GM19238 (cell line): Measurements from ENCODE around the gene ERP44.
"Not testable (repeated sequence)": the region's sequence is repeated elsewhere in the genome, so short reads cannot be mapped to it uniquely, and the experiment has no call there.

Experiments used
- DNase-seq: peaks from one replicate; pipeline ENCODE4 v3.0.0; 2011; ENCODE audit warnings: low spot score; ENCODE audit not compliant: insufficient read length

ERP44 gene

DNA sequence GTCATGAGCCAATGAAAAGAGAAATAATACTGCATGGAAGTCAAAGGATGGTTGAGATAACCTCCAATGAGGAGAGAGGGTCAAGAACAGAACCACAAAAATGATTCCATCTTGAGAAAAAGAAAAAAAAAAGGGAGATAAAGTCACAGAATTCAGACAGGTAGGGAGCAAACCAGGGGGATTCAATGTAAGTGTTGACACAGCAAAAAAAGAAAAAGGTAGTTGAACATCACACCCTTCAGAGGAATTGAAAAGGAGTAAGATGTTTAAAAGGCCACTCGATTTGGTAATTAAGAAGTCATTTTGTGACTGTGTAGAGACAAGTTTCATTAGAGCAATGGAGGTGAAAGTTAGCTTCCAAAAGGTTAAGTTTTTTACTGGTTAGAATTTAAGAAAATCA lies 79.3 kb downstream of the ERP44 start:
- no peak for DNase-seq

DNA sequence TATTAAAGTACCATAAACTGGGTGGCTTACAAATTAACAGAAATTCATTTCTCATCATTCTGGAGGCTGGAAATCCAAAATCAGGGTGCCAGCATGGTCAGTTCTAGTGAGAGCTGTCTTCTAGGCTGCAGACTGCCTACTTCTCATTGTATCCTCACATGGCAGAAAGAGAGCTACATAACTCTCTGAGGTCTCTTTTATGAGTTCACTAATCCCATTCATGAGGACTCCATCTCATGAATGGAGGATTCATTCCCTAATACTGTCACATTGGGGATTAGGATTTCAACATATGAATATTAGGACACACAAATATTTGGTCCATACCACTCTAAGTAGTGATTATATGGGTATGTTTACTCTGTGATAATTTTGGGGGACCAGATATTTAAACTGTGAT lies 84.0 kb downstream of the ERP44 start:
- DNase-seq = no peak

DNA sequence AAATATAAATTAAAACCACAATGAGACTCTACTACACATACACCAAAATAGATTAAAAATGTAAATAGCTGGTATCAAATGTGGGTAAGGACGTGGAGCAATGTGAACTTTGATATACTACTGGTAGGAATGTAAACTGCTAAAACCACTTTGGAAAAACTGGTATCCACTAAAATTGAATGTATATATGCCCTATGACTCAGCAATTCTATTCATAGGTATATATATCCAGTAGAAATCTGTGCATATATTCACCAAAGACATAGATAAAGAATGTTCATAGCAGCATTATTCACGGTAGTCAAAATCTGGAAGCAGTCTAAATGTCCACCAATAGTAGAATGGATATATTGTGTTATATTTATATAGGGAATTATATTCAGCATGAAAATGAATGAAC lies 85.2 kb downstream of the ERP44 start:
- DNase-seq = no peak

DNA sequence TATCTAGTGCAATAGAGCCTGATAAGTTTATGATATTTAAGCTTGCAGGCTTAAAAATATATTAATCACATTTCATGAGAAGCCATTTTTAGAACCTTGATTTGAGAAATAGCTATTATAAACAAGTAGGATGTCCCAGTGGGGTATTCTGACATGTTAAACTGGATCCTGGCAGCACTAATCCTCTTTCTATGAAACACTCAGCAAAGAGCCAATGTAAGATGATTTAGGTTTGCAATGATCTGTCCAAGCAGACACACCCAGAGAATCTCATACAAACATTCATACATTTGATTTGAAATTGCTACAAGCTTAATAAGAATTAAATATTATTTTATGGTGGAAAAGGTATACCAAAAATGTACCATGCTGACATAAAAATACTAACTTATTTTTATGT lies 86.5 kb downstream of the ERP44 start:
- DNase-seq = no peak

DNA sequence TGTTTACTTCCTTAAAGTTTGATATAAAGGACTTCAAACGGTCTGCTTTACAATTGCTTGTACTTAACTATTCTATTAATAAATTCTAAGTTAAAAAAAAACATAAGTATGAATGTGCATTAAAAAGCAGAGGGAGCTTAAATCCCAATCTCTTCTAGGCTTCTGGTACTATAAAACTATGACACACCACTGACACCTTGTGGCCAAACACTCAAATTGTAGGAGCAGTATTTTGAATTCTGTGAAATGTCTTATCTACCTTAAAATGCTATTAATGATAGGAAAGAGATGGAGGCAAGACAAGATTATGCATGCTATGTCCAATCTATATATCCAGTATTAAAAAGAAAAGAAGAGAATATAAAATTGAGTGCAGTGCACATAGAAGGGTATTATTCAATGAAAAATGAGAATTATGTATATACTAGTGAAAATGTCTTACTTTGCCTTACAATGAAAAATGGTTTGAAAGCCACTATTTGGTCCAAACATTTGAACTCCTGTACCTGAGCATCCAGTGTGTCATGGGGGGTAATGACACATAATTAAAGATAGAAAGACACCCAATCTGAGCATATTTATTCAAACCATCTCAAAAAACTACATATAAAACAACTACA lies 87.6 kb downstream of the ERP44 start:
- peak; percentile 6 for DNase-seq

DNA sequence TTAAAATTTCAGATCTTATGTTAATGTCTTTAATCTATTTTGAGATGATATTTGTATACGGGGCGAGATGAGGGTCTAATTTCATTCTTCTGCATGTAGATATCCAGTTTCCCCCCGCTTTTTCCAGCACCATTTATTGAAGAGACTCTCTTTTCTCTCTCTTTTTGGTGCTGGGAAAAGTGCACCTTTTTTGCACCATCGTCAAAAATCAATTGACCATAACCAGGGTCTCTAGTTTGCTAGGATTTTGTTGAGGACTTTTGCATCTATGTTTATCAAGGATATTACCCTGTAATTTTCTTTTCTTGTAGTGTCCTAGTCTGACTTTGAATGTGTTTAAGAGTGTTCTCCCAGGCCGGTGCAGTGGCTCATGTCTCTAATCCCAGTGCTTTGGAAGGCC lies 99.0 kb downstream of the ERP44 start:
- no peak for DNase-seq

DNA sequence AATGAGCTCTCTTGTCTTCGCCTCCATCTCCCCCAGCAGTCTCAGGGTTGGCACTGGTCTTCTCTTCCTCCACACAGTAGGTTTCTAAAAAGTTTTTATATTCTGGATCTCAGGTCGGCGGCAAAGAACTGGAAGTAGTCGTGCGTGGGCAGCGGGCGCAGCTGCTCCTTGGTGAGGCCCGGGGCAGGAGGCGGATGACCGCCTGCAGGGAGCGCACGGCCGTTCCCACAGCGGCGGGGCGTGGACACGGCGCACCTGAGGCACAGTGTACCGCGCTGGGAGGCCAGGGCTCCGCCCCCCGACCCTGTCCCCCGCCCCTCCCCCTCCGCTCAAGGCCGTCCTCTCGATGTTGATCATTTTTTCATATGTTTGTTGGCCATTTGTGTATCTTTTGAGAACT lies 99.9 kb downstream of the ERP44 start:
- DNase-seq = no peak

DNA sequence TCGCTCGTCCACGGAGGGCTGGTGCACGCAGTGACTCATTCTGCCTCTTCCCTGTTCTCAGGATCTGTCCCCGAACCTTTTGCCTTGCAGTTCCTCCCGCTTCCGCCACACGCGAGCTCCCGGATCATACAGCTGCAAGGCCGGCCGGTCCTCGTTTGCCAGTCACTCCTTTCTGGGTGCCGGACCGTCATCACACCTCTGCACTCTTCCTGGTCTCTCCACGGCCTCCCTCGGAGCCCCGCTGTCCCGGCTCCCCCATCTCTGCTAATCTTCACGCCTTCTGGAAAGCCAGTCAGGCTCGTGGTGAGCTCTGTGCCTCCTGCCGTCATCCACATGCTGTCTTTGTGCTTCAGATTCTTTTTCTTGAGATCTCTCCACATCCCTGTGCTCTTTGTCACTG lies 100.5 kb downstream of the ERP44 start:
- no peak for DNase-seq

DNA sequence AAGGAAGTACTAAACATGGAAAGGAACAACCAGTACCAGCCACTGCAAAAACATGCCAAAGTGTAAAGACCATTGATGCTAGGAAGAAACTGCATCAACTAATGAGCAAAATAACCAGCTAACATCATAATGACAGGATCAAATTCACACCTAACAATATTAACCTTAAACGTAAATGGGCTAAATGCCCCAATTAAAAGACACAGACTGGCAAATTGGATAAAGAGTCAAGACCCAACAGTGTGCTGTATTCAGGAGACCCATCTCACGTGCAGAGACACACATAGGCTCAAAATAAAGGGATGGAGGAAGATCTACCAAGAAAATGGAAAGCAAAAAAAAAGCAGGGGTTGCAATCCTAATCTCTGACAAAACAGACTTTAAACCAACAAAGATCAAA lies 108.3 kb downstream of the ERP44 start:
- DNase-seq = not testable (repeated sequence)

DNA sequence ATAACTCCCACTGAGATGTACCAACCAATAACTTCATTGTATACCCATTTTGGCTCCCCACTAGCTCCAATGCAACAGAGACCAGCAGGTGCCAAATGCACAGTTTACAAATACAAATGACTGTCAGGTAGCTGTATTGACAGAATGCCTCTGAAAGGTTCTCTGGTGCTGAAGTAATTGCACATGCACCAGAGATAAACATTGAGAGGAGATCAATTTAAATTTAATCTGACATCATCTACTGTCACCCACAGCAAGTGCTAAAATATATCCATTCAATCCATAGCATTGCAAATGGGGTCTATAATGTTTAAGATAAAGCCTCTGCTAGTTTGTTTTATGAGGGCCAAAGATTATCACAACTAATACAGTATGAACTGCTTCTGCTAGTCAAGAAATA lies 112.2 kb downstream of the ERP44 start:
- DNase-seq = no peak

DNA sequence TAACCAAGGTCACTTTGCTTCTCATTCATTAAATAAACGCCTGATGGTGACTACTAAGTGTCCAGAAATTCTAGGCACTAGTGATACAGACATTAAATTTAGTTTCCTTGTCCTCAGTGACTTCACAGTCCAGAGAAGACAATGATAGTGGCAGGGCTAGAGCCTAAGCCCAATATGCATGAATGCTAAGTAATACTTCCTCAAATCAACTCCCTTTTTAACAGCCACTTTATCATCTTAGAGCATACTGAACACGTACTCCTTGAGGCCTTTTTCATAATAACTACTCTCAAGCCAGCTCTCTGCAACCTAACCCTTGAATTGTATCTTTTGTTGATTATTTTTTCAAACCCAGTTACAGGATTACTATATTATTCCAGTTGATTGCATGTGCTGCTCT lies 118.2 kb downstream of the ERP44 start:
- no peak for DNase-seq

DNA sequence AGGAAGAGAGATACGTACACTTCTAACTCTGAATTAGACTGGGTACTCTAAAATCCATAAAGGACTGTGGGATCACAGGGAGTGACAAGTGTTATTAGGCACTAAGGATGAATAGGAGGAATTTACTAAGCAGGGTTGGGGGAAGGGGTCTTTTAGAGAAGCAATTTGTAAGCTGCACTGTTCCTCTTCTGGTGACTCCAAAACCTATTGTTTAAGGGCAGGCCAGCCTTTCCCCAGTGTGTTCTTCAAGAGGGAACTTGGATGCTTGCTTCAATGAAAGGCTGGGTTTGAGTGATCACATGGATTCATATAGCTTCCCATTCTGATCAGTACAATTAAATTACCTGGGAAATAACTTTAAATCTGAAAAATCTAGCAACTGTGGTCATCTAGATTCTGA lies 120.6 kb downstream of the ERP44 start:
- no peak for DNase-seq

DNA sequence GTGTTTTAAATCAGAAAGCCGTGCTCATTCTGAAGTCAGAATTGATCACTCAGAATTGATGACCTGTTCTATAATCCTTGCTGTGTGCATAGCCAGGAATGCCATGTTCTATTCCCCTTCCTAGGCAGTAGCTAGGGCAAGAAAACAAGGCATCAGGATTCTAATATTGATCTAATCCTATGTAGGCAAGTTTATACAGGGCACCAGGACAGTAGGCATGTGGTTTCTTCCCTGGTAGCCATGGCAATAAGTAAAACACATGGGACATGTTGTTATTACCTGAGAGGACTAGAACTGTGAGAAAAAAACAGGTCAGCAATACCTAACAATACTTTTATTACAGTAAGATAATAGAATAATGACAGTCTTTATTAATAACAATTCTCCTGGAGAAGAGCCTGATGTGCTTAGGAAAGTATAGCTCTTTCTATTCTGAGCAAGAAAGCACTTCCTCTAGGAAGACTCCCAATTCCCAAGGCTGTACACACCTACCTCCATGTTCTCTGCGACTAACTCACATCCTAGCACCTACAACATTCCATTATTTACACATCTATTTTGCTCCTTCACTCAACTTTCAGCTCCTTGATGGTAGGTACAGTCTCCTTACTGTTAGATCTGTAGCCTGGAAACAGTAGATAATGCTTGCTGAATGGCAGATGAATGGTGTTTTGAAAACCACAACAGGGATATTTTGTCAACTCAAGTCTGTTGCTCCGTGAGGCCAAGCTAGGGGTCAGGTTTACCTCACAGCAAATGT lies 121.6 kb downstream of the ERP44 start:
- DNase-seq = no peak

DNA sequence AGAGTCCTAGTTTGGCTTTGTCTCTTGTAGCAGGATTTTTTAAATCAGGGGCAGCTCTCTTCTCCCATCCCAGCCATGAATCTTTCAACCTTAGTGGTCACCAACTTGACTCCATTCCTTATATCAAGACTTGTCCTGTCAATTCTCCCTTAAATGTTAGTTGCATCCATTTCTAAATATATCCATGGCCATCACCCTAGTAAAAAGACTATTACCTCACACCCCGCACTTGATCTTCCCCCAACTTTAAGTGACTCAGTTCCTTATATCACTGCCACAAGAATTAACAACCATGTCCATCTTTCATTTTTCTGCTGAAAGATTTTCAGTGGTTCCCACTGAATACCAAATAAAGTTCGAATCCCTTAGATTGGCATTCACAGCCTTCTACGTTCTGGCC lies 125.3 kb downstream of the ERP44 start:
- no peak for DNase-seq

DNA sequence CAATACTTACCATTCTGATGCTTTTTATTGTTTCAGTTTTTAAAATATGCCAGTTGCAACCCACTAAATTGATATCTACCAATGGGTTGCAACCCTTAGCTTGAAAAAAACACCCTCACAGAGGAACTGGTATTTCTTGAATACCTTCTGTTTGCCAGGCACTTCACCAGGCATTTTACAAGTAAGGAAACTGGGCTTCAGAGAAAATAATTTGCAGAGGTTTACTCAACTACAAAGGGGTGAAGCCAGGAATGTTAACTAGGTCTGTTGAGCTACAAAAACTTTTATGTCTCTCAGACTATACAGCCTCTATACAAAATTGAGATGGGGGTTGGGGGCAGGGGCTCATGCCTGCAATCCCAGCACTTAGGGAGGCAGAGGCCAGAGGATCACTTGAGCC lies 127.4 kb downstream of the ERP44 start:
- DNase-seq = no peak

DNA sequence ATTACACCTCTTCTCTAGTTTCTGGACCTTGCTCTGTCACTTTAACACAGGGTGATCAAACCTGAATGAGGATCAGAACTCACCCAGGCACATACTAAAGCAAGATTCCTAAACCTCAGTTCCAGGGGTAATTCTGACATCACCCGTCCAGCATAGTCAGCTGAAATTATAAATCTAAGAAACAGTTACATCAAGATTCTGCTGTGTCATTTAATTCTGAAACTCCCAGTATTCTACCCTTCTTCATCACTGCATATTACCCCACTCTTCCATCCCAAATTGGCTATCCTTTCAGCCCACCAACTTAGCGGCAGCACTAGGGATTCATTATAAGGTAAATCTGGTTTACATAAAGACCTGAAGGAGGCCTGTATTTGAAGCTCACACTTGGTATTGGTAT lies 128.3 kb downstream of the ERP44 start:
- DNase-seq = no peak

DNA sequence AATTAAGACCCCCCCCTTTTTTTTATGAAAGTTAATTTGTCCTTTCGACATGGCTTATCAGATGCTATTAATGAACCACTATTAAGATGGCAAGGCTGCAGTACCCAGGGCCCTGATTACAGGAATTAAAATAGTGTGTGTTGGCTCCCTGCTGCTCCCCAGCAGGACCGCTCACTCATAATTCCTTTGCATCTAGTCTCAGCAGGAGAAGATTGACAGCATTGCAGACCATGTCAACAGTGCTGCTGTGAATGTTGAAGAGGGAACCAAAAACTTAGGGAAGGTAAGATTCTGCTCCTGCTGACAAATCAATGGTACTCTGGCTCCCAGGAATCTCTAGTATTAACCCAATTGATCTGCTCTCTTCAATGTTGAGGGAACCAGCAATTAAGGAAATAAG lies 131.3 kb downstream of the ERP44 start:
- DNase-seq = no peak

DNA sequence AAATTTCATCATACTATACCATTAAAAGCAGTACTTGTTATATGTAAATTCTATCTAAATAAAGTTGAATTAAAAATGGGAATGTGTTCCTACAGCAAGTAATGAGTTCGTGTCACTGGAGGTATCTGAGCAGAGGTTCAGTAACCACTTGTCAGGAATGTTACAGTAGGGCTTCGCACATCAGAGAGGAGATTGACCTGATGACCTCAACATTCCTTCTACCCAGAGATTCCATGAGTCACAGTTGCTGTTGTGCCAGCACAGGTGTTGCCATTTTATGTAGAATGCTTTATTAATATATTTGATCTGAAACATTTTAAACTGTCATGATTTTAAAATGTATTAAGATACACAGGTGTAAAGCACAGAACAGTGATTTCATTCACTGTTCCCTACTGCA lies 132.1 kb downstream of the ERP44 start:
- no peak for DNase-seq

DNA sequence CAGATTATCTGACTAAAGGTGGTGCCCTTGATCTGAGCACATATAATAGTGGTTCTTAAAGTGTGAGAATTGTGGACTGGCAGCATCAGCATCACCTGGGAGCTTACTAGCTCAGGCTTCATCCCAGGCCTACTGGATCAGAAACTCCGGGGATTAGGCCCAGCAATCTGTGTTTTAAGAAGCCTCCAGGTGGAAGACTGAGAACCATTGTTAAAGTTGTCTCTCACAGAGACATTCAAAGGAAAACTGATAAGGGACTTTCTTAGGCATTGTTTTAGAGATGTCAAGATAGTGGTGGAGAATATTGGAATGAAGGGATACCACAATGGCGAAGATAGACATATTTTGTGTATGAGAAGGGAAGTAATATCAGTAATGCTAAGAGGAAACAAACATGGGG lies 132.8 kb downstream of the ERP44 start:
- no peak for DNase-seq

DNA sequence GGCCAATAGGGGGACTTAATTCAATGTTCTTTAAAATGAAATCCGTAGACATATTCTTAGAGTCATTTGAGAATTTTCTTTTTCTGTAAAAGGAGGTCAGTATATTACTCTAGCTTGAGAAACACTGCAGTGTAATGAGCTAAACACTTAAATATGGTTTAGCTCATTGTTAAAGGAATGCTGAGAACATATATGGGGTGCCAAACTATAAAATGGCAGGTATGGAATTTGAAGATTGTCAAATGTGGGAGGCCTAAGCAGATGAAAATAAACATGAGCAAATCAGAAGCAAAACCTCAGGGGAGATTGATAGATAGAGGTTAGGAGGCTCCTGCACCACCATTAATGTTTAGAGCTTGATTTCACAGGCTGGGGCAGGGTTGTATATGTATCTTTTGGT lies 134.5 kb downstream of the ERP44 start:
- no peak for DNase-seq

DNA sequence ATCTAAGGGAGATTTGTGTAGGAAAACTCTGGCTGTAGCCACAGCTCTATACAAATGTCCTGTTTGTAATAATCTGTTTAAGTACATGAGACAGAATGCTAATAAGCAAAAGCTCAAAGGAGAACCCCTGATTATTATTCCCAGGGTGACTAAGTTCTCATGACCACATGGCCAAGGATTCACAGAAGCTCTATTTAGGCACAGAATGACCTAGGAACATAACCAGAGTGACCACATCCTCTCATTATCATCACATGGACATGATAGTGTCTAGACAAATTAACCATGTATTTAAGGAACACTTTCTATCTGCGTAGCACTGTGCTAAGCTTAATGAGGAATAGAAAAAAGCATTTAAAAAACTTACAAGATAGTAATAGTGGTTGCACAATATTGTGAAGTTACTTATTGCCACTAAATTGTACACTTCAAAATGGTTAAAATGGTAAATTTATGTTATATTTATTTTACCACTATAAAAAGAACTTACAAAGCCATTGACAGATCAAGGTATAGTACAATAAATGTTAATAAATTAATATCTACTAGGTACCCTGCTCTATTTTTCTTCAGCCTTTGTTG lies 136.0 kb downstream of the ERP44 start:
- no peak for DNase-seq

DNA sequence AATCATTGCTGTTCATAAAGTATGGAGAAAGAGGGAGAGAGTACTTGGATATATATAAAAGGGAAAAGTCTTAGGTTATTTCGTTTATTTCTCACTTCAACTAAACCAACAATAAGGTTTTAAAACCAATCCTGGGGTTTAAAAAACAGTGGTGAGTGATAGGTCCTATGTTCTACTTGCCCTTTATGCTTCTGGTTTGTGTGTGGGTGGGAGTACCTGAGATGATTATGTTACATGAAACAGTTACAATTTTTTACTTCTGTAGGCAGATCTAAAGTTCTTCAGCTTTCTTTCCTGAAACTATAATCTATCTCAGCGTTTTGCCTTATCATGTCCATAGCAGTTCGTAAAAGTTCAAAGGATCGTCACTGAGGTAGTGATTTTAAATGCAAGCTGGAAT lies 143.2 kb downstream of the ERP44 start:
- DNase-seq = no peak

DNA sequence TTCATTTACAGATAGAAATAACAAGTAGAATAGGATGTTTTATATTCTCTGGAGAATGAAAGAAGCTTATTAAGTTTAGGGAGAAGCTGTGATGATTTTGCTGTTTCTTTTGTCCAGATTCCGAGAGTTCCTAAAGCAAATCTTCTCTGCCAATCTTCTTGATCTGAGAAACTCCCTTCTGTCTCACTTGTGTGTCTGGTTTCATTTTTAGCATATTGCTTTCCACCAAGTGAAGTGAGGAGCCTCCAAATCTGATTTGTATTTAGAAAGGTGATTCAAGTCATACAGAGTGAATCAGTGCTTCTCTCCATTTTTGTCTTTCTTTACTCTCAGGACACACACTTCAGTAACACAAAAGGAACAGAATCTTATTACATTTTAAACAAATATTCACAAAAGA lies 144.0 kb downstream of the ERP44 start:
- peak; percentile 7 for DNase-seq
